Heart left ventricle (tissue), 16 donors: ENCODE results near the gene TPRG1. TPM values are rescaled to one million over a fixed set of nuclear protein-coding genes. Genes with fewer than 3 reads are reported as not detected.

Source experiments
- ATAC-seq, 4 donors: fragments of 200-7000 bp; cut with Tn5 transposase; one replicate each; pipeline ENCODE4 v1.9.1; 2020 to 2022; ENCODE audit warnings: moderate library complexity in 4 of 4, mild to moderate bottlenecking in 3 of 4, moderate number of reproducible peaks in 1 of 4
- DNase-seq, 5 donors: peaks; one replicate each; pipeline ENCODE4 v3.0.0-alpha.2; 2020
- H3K27ac ChIP-seq, 12 donors: fragments of 200-600 bp; sonication (generic) in 4 of 12; one replicate each; pipeline versions ENCODE4 v1.5.0 to v1.8.0; 2016 to 2022; ENCODE audit warnings: mild to moderate bottlenecking in 2 of 12
- H3K27me3 ChIP-seq, 9 donors: fragments of 200-600 bp; sonication (generic) in 2 of 9; one replicate each; pipeline versions ENCODE4 v1.5.1 to v1.8.0; 2016 to 2022; ENCODE audit warnings: mild to moderate bottlenecking in 3 of 9
- H3K36me3 ChIP-seq, 9 donors: fragments of 200-600 bp; sonication (generic) in 2 of 9; one replicate each; pipeline versions ENCODE4 v1.5.0 to v1.8.0; 2018 to 2022; ENCODE audit warnings: mild to moderate bottlenecking in 2 of 9
- H3K4me1 ChIP-seq, 12 donors: fragments of 200-600 bp; sonication (generic) in 4 of 12; one replicate each; pipeline versions ENCODE4 v1.5.0 to v1.8.0; 2016 to 2022; ENCODE audit warnings: mild to moderate bottlenecking in 3 of 12
- H3K4me3 ChIP-seq, 12 donors: fragments of 200-600 bp; sonication (generic) in 4 of 12; one replicate each; pipeline versions ENCODE4 v1.5.0 to v1.8.0; 2017 to 2022; ENCODE audit warnings: mild to moderate bottlenecking in 9 of 12, moderate library complexity in 4 of 12
- H3K9me3 ChIP-seq, 12 donors: fragments of 200-600 bp; sonication (generic) in 4 of 12; one replicate each; pipeline versions ENCODE4 v1.5.0 to v1.8.0; 2016 to 2022; ENCODE audit warnings: mild to moderate bottlenecking in 1 of 12
- CTCF ChIP-seq, 12 donors: fragments of 200-600 bp; sonication (generic) in 4 of 12; IDR thresholded peaks; one replicate each; pipeline versions ENCODE4 v1.5.0 to v1.8.0; 2018 to 2022; ENCODE audit warnings: antibody characterized with exemption in 12 of 12, mild to moderate bottlenecking in 5 of 12
- POLR2A ChIP-seq, 2 donors: fragments of 450-650 bp; IDR thresholded peaks; one replicate each; pipeline ENCODE4 v1.6.1; 2017; ENCODE audit warnings: antibody characterized with exemption in 2 of 2, mild to moderate bottlenecking in 2 of 2, moderate library complexity in 2 of 2
- WGBS, 4 donors: extraction: QIAGEN DNeasy Blood & Tissue Kit in 2 of 4; methylation state at CpG; one replicate each; pipeline versions ENCODE4 v1.1.5 to v1.1.7; 2013 to 2018; 5-methylcytosine and 5-hydroxymethylcytosine counted together
- intact Hi-C, 10 donors: fragments of 100-400 bp; cut with DNase I; formaldehyde crosslinking; loops; one replicate each; pipeline versions ENCODE4 v1.11.1 to v1.14.2; 2022
- polyA plus RNA-seq, 2 donors: library from polyadenylated mRNA; stranded (reverse); fragments of 200-250 nt; gene quantifications; one replicate each; pipeline ENCODE4 v1.2.3, GENCODE V29; 2013
- total RNA-seq, 9 donors: library from RNA; depleted of rRNA in 2 of 9; stranded (reverse); fragments of >200 nt in 2 of 9; fragmentation: NEBNext Ultra II Directional in 3 of 9; extraction: Animal tissue kit (Norgen Biotek cat#: 25700) in 3 of 9; gene quantifications; one replicate each; pipeline versions ENCODE4 v1.1.0 to v1.2.4, GENCODE V29; 2016 to 2023
- donor health status: ischemic (EF 13 %, LVEDD 7.1; RV severe dilation, severe dysfunction).
- donor health status: healthy with polysubstance abuse.
- donor health status: DM: no; HTN: yes; CAD: no.
- donor health status: DM: no; HTN: no; CAD: no.
- donor health status: ischemic (EF 25% LVEDD 6.9; RV normal size, moderate dysfunction).
- donor health status: ischemic (EF 25% LVEDD 5.7; RV mildly dilated, moderate dysfunction).
- donor health status: healthy.
- donor health status: DM: yes; HTN: yes; CAD: no.
- donor health status: ischemic (EF 35%, LVEDD 5.7; RV mildly dilated, moderate dysfunction).
- donor health status: nonischemic (EF 11% LVEDD 7.7; RV severe dilation, severe dysfunction).
- donor health status: DM: yes; HTN: yes; CAD: no.
- donor health status: PGD.
- donor health status: ischemic (EF 29% LVEDD 5.4; RV normal size, mild dysfunction).
- donor health status: nonischemic (EF 23%, LVEDD 6.1; RV moderate dilation, normal function).

The TPRG1 gene
- total and polyA plus RNA-seq, 11 donors = 0.13 to 9.5 (median 1.2) TPM

- no peaks in the 10 kb centered on the region for H3K36me3 ChIP-seq
- no peak overlapping the region for H3K27ac ChIP-seq
- H3K4me1 ChIP-seq = no peaks in the 10 kb centered on the region
- ATAC-seq (no peak), DNase-seq (no peak)
- H3K9me3 ChIP-seq = no peaks in the 10 kb centered on the region
- TF ChIP-seq CTCF (IDR thresholded peaks at IDR 0.05) = no peak
- no peak for TF ChIP-seq POLR2A (IDR thresholded peaks at IDR 0.05)
- no peak overlapping the region for H3K4me3 ChIP-seq
- H3K27me3 ChIP-seq = no peaks in the 10 kb centered on the region
- 70 to 76% (median 76%) methylated on average over 4 of the region's 4 CpGs for WGBS, 4 donors
- intact Hi-C loops = no loop called here
Measured at GRCh38 chr3:189210251-189210770, 38.5 kb downstream of the TPRG1 start.

GRCh38 chr3:189212681-189213080 is 40.9 kb downstream of the TPRG1 start:
- intact Hi-C loops = no loop called here
- H3K4me1 ChIP-seq = no peaks in the 10 kb centered on the region
- 80 to 92% (median 88%) methylated on average over 2 of the region's 2 CpGs for WGBS, 4 donors
- no peaks in the 10 kb centered on the region for H3K27me3 ChIP-seq
- DNase-seq (no peak), ATAC-seq (no peak)
- no peak for TF ChIP-seq POLR2A (IDR thresholded peaks at IDR 0.05)
- no peak for TF ChIP-seq CTCF (IDR thresholded peaks at IDR 0.05)
- no peaks in the 10 kb centered on the region for H3K36me3 ChIP-seq
- no peaks in the 10 kb centered on the region for H3K9me3 ChIP-seq
- no peak overlapping the region for H3K27ac ChIP-seq
- H3K4me3 ChIP-seq = no peak overlapping the region

- 85 to 93% (median 90%) methylated on average over 1 of the region's 1 CpG for WGBS, 4 donors
- Histone ChIP-seq H3K36me3 (no peaks in the 10 kb centered on the region), H3K27me3 (no peaks in the 10 kb centered on the region), H3K9me3 (no peaks in the 10 kb centered on the region), H3K27ac (no peak overlapping the region), H3K4me1 (no peaks in the 10 kb centered on the region), H3K4me3 (no peak overlapping the region)
- no peak for ATAC-seq
- no peak for DNase-seq
- intact Hi-C loops = no loop called here
- TF ChIP-seq POLR2A (IDR thresholded peaks at IDR 0.05) (no peak), CTCF (IDR thresholded peaks at IDR 0.05) (no peak)
Measured at GRCh38 chr3:189214651-189215050, 42.9 kb downstream of the TPRG1 start.

GRCh38 chr3:189222927-189223636 is 51.3 kb downstream of the TPRG1 start:
- Histone ChIP-seq H3K4me1 (no peaks in the 10 kb centered on the region), H3K27ac (no peak overlapping the region), H3K27me3 (no peaks in the 10 kb centered on the region), H3K9me3 (no peaks in the 10 kb centered on the region), H3K4me3 (no peak overlapping the region), H3K36me3 (no peaks in the 10 kb centered on the region)
- ATAC-seq (no peak), DNase-seq (no peak)
- TF ChIP-seq CTCF (IDR thresholded peaks at IDR 0.05) = no peak
- TF ChIP-seq POLR2A (IDR thresholded peaks at IDR 0.05) = no peak
- intact Hi-C loops = no loop called here
- WGBS, 4 donors = 53 to 91% (median 84%) methylated on average over 3 of the region's 3 CpGs
